Tibial nerve (tissue), 4 donors: Measurements from ENCODE around the gene ADGRD1. TPM values are rescaled to one million over a fixed set of nuclear protein-coding genes. Genes with fewer than 3 reads are reported as not detected.
A peak's percentile ranks its signal among the peaks of the same experiment; 100 is the strongest.

ENCODE experiments used
- DNase-seq, 2 donors: peaks; one replicate each; pipeline ENCODE4 v3.0.0-alpha.2; 2019; ENCODE audit warnings: low spot score in 2 of 2
- H3K27ac ChIP-seq, 4 donors: fragments of 200-600 bp; sonication (generic) in 3 of 4; one replicate each; pipeline ENCODE4 v1.5.1; 2017 to 2019; ENCODE audit warnings: mild to moderate bottlenecking in 1 of 4
- H3K27me3 ChIP-seq, 2 donors: fragments of 200-600 bp; sonication (generic) in 1 of 2; one replicate each; pipeline versions ENCODE4 v1.5.1 to v1.6.0; 2017 to 2019
- H3K36me3 ChIP-seq, 3 donors: fragments of 200-600 bp; sonication (generic); one replicate each; pipeline ENCODE4 v1.5.1; 2018 to 2019
- H3K4me1 ChIP-seq, 4 donors: fragments of 200-600 bp; sonication (generic) in 3 of 4; one replicate each; pipeline ENCODE4 v1.5.1; 2017 to 2019
- H3K4me3 ChIP-seq, 4 donors: fragments of 200-600 bp; sonication (generic) in 3 of 4; one replicate each; pipeline ENCODE4 v1.5.1; 2017 to 2019; ENCODE audit warnings: mild to moderate bottlenecking in 1 of 4, moderate library complexity in 1 of 4
- H3K9me3 ChIP-seq, 4 donors: fragments of 200-600 bp; sonication (generic) in 3 of 4; one replicate each; pipeline ENCODE4 v1.5.1; 2017 to 2019
- CTCF ChIP-seq, 5 experiments: fragments of 200-600 bp in 3 of 5; fragments of 450-650 bp in 2 of 5; sonication (generic) in 3 of 5; IDR thresholded peaks; one replicate each; pipeline ENCODE4 v1.5.1; 2016 to 2019; ENCODE audit warnings: antibody characterized with exemption in 5 of 5, mild to moderate bottlenecking in 3 of 5, moderate library complexity in 2 of 5
- EP300 ChIP-seq, 2 donors: sonication (generic); formaldehyde crosslinking; IDR thresholded peaks; one replicate each; pipeline ENCODE4 v1.6.1; 2017; ENCODE audit warnings: antibody characterized with exemption in 2 of 2, mild to moderate bottlenecking in 1 of 2
- POLR2A ChIP-seq, 2 donors: fragments of 450-650 bp; IDR thresholded peaks; one replicate each; pipeline ENCODE4 v1.6.1; 2017; ENCODE audit warnings: antibody characterized with exemption in 2 of 2, mild to moderate bottlenecking in 2 of 2, moderate library complexity in 2 of 2
- WGBS, 2 donors: methylation state at CpG; one replicate each; pipeline ENCODE4 v1.1.5; 2018; 5-methylcytosine and 5-hydroxymethylcytosine counted together
- total RNA-seq, 4 donors: library from RNA; depleted of rRNA; stranded (reverse); fragments of >200 nt; gene quantifications; one replicate each; pipeline ENCODE4 v1.1.0, GENCODE V29; 2016

The ADGRD1 gene
- total RNA-seq, 4 donors from 2014 or later, result 99.0 to 179 (median 125) TPM

GRCh38 chr12:131058700-131059099 lies 105.0 kb downstream of the ADGRD1 start:
- Histone ChIP-seq H3K27me3 (no peaks in the 10 kb centered on the region), H3K9me3 (no peaks in the 10 kb centered on the region), H3K4me3 (no peak overlapping the region), H3K4me1 (peaks cover 0 to 40% (median 0%) of the 10 kb centered on the region in 4 donors), H3K36me3 (no peaks in the 10 kb centered on the region), H3K27ac (peak overlapping the region in 3 of 4 donors; percentile 4 to 66 (median 62))
- DNase-seq, result no peak
- 48 to 61% methylated on average over 5 of the region's 5 CpGs for WGBS, 2 donors
- TF ChIP-seq EP300 (IDR thresholded peaks at IDR 0.05), result no peak
- no peak for TF ChIP-seq POLR2A (IDR thresholded peaks at IDR 0.05)
- no peak for TF ChIP-seq CTCF (IDR thresholded peaks at IDR 0.05)

GRCh38 chr12:131060011-131060703 lies 106.5 kb downstream of the ADGRD1 start:
- H3K27ac ChIP-seq, result peak overlapping the region in 1 of 4 donors; percentile 2
- no peaks in the 10 kb centered on the region for H3K27me3 ChIP-seq
- TF ChIP-seq POLR2A (IDR thresholded peaks at IDR 0.05) (no peak), EP300 (IDR thresholded peaks at IDR 0.05) (no peak), CTCF (IDR thresholded peaks at IDR 0.05) (no peak)
- H3K4me1 ChIP-seq, result peaks cover 0 to 36% (median 0%) of the 10 kb centered on the region in 4 donors
- H3K36me3 ChIP-seq, result no peaks in the 10 kb centered on the region
- H3K9me3 ChIP-seq, result no peaks in the 10 kb centered on the region
- no peak overlapping the region for H3K4me3 ChIP-seq
- 90 to 91% methylated on average over 14 to 15 of the region's 16 CpGs for WGBS, 2 donors
- DNase-seq, result peak in 1 of 2 donors; percentile 13

GRCh38 chr12:131061041-131061806 lies 107.5 kb downstream of the ADGRD1 start:
- Histone ChIP-seq H3K9me3 (no peaks in the 10 kb centered on the region), H3K27me3 (no peaks in the 10 kb centered on the region), H3K27ac (no peak overlapping the region), H3K36me3 (no peaks in the 10 kb centered on the region), H3K4me3 (no peak overlapping the region), H3K4me1 (peaks cover 0 to 38% (median 0%) of the 10 kb centered on the region in 4 donors)
- WGBS, 2 donors, result 87 to 90% methylated on average over 13 of the region's 13 CpGs
- peak in 1 of 2 donors; percentile 4 for DNase-seq
- no peak for TF ChIP-seq EP300 (IDR thresholded peaks at IDR 0.05)
- TF ChIP-seq CTCF (IDR thresholded peaks at IDR 0.05), result no peak
- no peak for TF ChIP-seq POLR2A (IDR thresholded peaks at IDR 0.05)

GRCh38 chr12:131063413-131063812 lies 109.7 kb downstream of the ADGRD1 start:
- Histone ChIP-seq H3K9me3 (no peaks in the 10 kb centered on the region), H3K4me3 (no peak overlapping the region), H3K27ac (no peak overlapping the region), H3K4me1 (peaks cover 0 to 36% (median 0%) of the 10 kb centered on the region in 4 donors), H3K27me3 (no peaks in the 10 kb centered on the region), H3K36me3 (no peaks in the 10 kb centered on the region)
- 63 to 64% methylated on average over 3 of the region's 3 CpGs for WGBS, 2 donors
- DNase-seq, result no peak
- no peak for TF ChIP-seq POLR2A (IDR thresholded peaks at IDR 0.05)
- TF ChIP-seq CTCF (IDR thresholded peaks at IDR 0.05), result no peak
- no peak for TF ChIP-seq EP300 (IDR thresholded peaks at IDR 0.05)

- DNase-seq, result no peak
- Histone ChIP-seq H3K4me3 (no peak overlapping the region), H3K27me3 (no peaks in the 10 kb centered on the region), H3K4me1 (peaks cover 0 to 35% (median 0%) of the 10 kb centered on the region in 4 donors), H3K36me3 (no peaks in the 10 kb centered on the region), H3K9me3 (no peaks in the 10 kb centered on the region), H3K27ac (no peak overlapping the region)
- 80 to 87% methylated on average over 2 of the region's 2 CpGs for WGBS, 2 donors
- TF ChIP-seq EP300 (IDR thresholded peaks at IDR 0.05) (no peak), POLR2A (IDR thresholded peaks at IDR 0.05) (no peak), CTCF (IDR thresholded peaks at IDR 0.05) (no peak)
Observed at GRCh38 chr12:131063960-131064359, 110.3 kb downstream of the ADGRD1 start.
